Osteoblast (primary cell): ENCODE data around the gene IL22RA1. TPM values are rescaled to one million over a fixed set of nuclear protein-coding genes. Genes with fewer than 3 reads are reported as not detected.

Source experiments
- DNase-seq: peaks from one replicate; pipeline ENCODE4 v3.0.0; 2011; ENCODE audit warnings: low spot score, mixed read lengths; ENCODE audit not compliant: insufficient read length; ENCODE audit errors: missing footprints
- H2AFZ ChIP-seq: 2 replicates; pipeline ENCODE4 v1.6.0; 2011; ENCODE audit warnings: mild to moderate bottlenecking, low read length
- H3K27ac ChIP-seq: 2 replicates; pipeline ENCODE4 v1.5.1; 2011; ENCODE audit warnings: mild to moderate bottlenecking, low read depth, low read length, moderate library complexity
- H3K27me3 ChIP-seq: 2 replicates; pipeline ENCODE4 v1.6.0; 2012; ENCODE audit warnings: mild to moderate bottlenecking, control low read depth, inconsistent platforms, low read length, moderate library complexity; ENCODE audit not compliant: insufficient read depth
- H3K36me3 ChIP-seq: 2 replicates; pipeline ENCODE4 v1.5.1; 2011; ENCODE audit warnings: mild to moderate bottlenecking, low read length, control low read depth, moderate library complexity; ENCODE audit not compliant: insufficient read depth
- H3K4me1 ChIP-seq: 2 replicates; pipeline ENCODE4 v1.5.1; 2011; ENCODE audit warnings: mild to moderate bottlenecking, low read length, control low read depth, moderate library complexity; ENCODE audit not compliant: insufficient read depth
- H3K4me2 ChIP-seq: 2 replicates; pipeline ENCODE4 v1.6.0; 2011; ENCODE audit warnings: mild to moderate bottlenecking, low read length; ENCODE audit not compliant: insufficient read depth
- H3K4me3 ChIP-seq: fragments of 200-600 bp; sonication (generic); 3 replicates; pipeline ENCODE4 v1.5.1; 2012; ENCODE audit warnings: mild to moderate bottlenecking, low read length, inconsistent platforms; ENCODE audit not compliant: insufficient read depth
- H3K79me2 ChIP-seq: 2 replicates; pipeline ENCODE4 v1.6.0; 2012; ENCODE audit warnings: mild to moderate bottlenecking, low read length, control low read depth, inconsistent platforms; ENCODE audit not compliant: insufficient read depth
- H3K9me3 ChIP-seq: 2 replicates; pipeline ENCODE4 v1.5.1; 2011; ENCODE audit warnings: low read depth, low read length, control low read depth
- H4K20me1 ChIP-seq: 2 replicates; pipeline ENCODE4 v1.6.0; 2012; ENCODE audit warnings: mild to moderate bottlenecking, low read length, control low read depth; ENCODE audit not compliant: insufficient read depth
- CTCF ChIP-seq: IDR thresholded peaks from 2 replicates; pipeline ENCODE4 v1.5.1; 2011; ENCODE audit warnings: mild to moderate bottlenecking, low read depth, low read length, moderate library complexity; ENCODE audit errors: extremely low read depth
- total RNA-seq: library from RNA; depleted of rRNA; stranded (reverse); fragments of >200 nt; gene quantifications from 2 replicates; pipeline ENCODE4 v1.2.3, GENCODE V29; 2012

IL22RA1 gene
- total RNA-seq, 1 donor, result under 0.01 TPM

- Histone ChIP-seq H3K9me3 (no peaks in the 10 kb centered on the region), H2AFZ (peak overlapping the region; percentile 37), H3K27me3 (no peaks in the 10 kb centered on the region), H3K79me2 (no peaks in the 10 kb centered on the region), H3K36me3 (no peaks in the 10 kb centered on the region), H3K4me2 (peak overlapping the region; percentile 1), H4K20me1 (no peaks in the 10 kb centered on the region), H3K4me3 (no peak overlapping the region), H3K4me1 (peaks cover 3% of the 10 kb centered on the region), H3K27ac (no peak overlapping the region)
- DNase-seq, result no peak
- no peak for TF ChIP-seq CTCF
Measured at GRCh38 chr1:24126018-24126671, 16.8 kb downstream of the IL22RA1 start.

GRCh38 chr1:24125456-24125855 lies 17.5 kb downstream of the IL22RA1 start:
- TF ChIP-seq CTCF, result no peak
- H3K4me2 ChIP-seq, result no peak overlapping the region
- no peak for DNase-seq
- no peaks in the 10 kb centered on the region for H3K9me3 ChIP-seq
- no peak overlapping the region for H3K27ac ChIP-seq
- no peaks in the 10 kb centered on the region for H3K27me3 ChIP-seq
- peaks cover 3% of the 10 kb centered on the region for H3K4me1 ChIP-seq
- H2AFZ ChIP-seq, result no peak overlapping the region
- no peaks in the 10 kb centered on the region for H3K36me3 ChIP-seq
- no peaks in the 10 kb centered on the region for H3K79me2 ChIP-seq
- H4K20me1 ChIP-seq, result no peaks in the 10 kb centered on the region
- no peak overlapping the region for H3K4me3 ChIP-seq

- Histone ChIP-seq H3K4me3 (no peak overlapping the region), H3K4me1 (peaks cover 3% of the 10 kb centered on the region), H3K79me2 (no peaks in the 10 kb centered on the region), H3K9me3 (no peaks in the 10 kb centered on the region), H3K27ac (no peak overlapping the region), H3K36me3 (no peaks in the 10 kb centered on the region), H3K4me2 (no peak overlapping the region), H4K20me1 (no peaks in the 10 kb centered on the region), H2AFZ (no peak overlapping the region), H3K27me3 (no peaks in the 10 kb centered on the region)
- TF ChIP-seq CTCF, result no peak
- no peak for DNase-seq
Measured at GRCh38 chr1:24124980-24125379, 18.0 kb downstream of the IL22RA1 start.

- Histone ChIP-seq H3K4me2 (no peak overlapping the region), H3K4me3 (no peak overlapping the region), H3K27me3 (peaks cover 2% of the 10 kb centered on the region), H3K4me1 (peaks cover 3% of the 10 kb centered on the region), H3K36me3 (no peaks in the 10 kb centered on the region), H2AFZ (no peak overlapping the region), H4K20me1 (no peaks in the 10 kb centered on the region), H3K9me3 (no peaks in the 10 kb centered on the region), H3K79me2 (no peaks in the 10 kb centered on the region), H3K27ac (no peak overlapping the region)
- no peak for DNase-seq
- TF ChIP-seq CTCF, result no peak
Measured at GRCh38 chr1:24123611-24124010, 19.3 kb downstream of the IL22RA1 start.
